Calu3 (cell line): ENCODE data around the gene MTUS2. TPM values are rescaled to one million over a fixed set of nuclear protein-coding genes. Genes with fewer than 3 reads are reported as not detected.

Source experiments
- BruUV-seq: library from RNA; stranded (reverse); fragments of 400-500 nt; replicated peaks from 2 replicates; lab custom pipeline; 2021; lab: Mats Ljungman, UMichigan
- CTCF ChIA-PET: fragments of 300-600 bp; sonication (Branson Sonifier 250); formaldehyde crosslinking; loops from one replicate; lab custom pipeline; 2022; ENCODE audit warnings: antibody characterized with exemption; lab: Charles Lee
- DNase-seq: peaks from one replicate; pipeline ENCODE4 v3.0.0; 2022
- H3K27ac Mint-ChIP-seq: one replicate; pipeline ENCODE4 v1.8.0; 2022; ENCODE audit warnings: mixed read lengths; ENCODE audit not compliant: unreplicated experiment
- H3K27me3 Mint-ChIP-seq: one replicate; pipeline ENCODE4 v1.8.0; 2022; ENCODE audit warnings: mixed read lengths; ENCODE audit not compliant: unreplicated experiment
- H3K36me3 Mint-ChIP-seq: one replicate; pipeline ENCODE4 v1.8.0; 2022; ENCODE audit warnings: mild to moderate bottlenecking, moderate library complexity, mixed read lengths; ENCODE audit not compliant: insufficient read depth, unreplicated experiment
- H3K4me1 Mint-ChIP-seq: one replicate; pipeline ENCODE4 v1.8.0; 2022; ENCODE audit warnings: mild to moderate bottlenecking, low read depth, mixed read lengths; ENCODE audit not compliant: unreplicated experiment
- H3K4me3 Mint-ChIP-seq: one replicate; pipeline ENCODE4 v1.8.0; 2022; ENCODE audit warnings: mild to moderate bottlenecking, low read depth, moderate library complexity, mixed read lengths; ENCODE audit not compliant: unreplicated experiment
- H3K9me3 Mint-ChIP-seq: one replicate; pipeline ENCODE4 v1.8.0; 2022; ENCODE audit warnings: low read depth, mixed read lengths; ENCODE audit not compliant: unreplicated experiment
- intact Hi-C: fragments of 100-400 bp; cut with micrococcal nuclease; formaldehyde crosslinking; loops from one replicate; pipeline ENCODE4 v1.10.0; 2022; ENCODE audit not compliant: unreplicated experiment
- total RNA-seq: library from RNA; stranded (reverse); gene quantifications from 2 replicates; pipeline ENCODE4 v1.2.3, GENCODE V29; 2022
- TF ChIP-seq, protein P1 (sequence below): fragments of 200-600 bp; IDR thresholded peaks from one replicate; pipeline ENCODE4 v1.8.0; 2022; ENCODE audit warnings: antibody characterized with exemption; ENCODE audit not compliant: unreplicated experiment

The MTUS2 gene
- total RNA-seq, 1 experiment from 2014 or later: not detected

DNA sequence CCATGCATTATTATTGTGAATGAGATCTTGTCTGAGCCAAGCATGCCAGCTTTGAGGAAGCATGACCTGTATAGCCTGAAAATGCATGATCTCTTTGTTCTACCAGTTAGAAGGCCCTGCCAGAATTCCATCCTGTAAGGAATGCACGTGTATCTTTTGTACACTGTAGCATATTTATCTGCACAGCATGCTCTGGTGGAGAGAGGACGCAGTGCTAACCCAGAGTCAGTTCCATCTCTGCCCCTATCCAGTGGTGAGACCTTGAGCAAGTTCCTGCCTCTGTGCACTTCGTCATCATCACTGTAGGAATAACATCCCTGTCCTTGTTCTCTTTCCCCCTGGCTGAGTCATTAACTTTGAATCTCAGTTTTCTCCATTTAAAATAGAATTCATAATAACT, 541.6 kb downstream of the MTUS2 start:
- no peak for DNase-seq
- CTCF ChIA-PET: no interaction called here
- BruUV-seq: no TSS peak
- Mint-ChIP-seq H3K9me3 (no peaks in the 10 kb centered on the region), H3K27me3 (peaks cover 38% of the 10 kb centered on the region), H3K4me3 (no peak overlapping the region), H3K36me3 (no peaks in the 10 kb centered on the region), H3K27ac (no peak overlapping the region), H3K4me1 (no peaks in the 10 kb centered on the region)
- intact Hi-C loops: no loop called here
- TF ChIP-seq, protein P1, sequence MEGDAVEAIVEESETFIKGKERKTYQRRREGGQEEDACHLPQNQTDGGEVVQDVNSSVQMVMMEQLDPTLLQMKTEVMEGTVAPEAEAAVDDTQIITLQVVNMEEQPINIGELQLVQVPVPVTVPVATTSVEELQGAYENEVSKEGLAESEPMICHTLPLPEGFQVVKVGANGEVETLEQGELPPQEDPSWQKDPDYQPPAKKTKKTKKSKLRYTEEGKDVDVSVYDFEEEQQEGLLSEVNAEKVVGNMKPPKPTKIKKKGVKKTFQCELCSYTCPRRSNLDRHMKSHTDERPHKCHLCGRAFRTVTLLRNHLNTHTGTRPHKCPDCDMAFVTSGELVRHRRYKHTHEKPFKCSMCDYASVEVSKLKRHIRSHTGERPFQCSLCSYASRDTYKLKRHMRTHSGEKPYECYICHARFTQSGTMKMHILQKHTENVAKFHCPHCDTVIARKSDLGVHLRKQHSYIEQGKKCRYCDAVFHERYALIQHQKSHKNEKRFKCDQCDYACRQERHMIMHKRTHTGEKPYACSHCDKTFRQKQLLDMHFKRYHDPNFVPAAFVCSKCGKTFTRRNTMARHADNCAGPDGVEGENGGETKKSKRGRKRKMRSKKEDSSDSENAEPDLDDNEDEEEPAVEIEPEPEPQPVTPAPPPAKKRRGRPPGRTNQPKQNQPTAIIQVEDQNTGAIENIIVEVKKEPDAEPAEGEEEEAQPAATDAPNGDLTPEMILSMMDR: no peak

DNA sequence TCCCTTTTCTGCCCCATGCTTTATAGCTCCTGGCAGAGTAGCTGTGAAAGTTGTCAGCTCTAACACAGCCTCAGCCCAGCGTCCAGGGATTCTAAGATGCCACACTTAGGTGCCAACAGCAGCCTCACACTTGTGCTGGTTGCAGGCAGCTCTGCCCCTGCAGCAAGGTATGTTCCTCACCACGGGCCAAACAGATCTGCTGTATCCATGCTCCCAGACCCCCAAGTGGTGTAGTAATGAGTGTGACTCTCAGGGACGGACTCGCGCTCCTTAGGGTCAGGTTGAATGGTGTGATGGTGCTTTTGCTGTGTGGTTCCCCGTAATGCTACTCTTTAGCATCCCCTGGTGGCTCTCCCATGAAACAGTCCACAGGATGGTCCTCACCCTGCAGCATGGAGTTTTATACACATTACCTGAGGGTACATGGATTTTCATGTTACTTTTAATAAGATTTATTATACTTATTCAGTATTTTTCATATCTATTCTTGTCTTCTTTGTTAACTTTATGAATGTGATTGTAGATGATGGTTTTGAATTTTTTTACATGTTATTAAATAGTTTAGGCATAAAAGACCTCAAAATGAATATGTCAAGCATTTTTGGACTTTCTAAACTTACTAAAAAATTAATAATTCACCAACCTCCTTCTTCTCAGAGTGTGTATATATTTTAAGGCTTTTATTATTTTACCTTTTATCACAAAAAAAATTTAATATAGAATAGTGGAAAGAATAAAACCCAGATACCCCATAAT, 542.9 kb downstream of the MTUS2 start:
- H3K27me3 Mint-ChIP-seq: peaks cover 34% of the 10 kb centered on the region
- no peak overlapping the region for H3K27ac Mint-ChIP-seq
- DNase-seq: peak; percentile 45
- no peaks in the 10 kb centered on the region for H3K36me3 Mint-ChIP-seq
- BruUV-seq: no TSS peak
- CTCF ChIA-PET: no interaction called here
- H3K9me3 Mint-ChIP-seq: no peaks in the 10 kb centered on the region
- intact Hi-C loops: no loop called here
- TF ChIP-seq, protein P1: peak; percentile 67
- H3K4me1 Mint-ChIP-seq: no peaks in the 10 kb centered on the region
- no peak overlapping the region for H3K4me3 Mint-ChIP-seq

DNA sequence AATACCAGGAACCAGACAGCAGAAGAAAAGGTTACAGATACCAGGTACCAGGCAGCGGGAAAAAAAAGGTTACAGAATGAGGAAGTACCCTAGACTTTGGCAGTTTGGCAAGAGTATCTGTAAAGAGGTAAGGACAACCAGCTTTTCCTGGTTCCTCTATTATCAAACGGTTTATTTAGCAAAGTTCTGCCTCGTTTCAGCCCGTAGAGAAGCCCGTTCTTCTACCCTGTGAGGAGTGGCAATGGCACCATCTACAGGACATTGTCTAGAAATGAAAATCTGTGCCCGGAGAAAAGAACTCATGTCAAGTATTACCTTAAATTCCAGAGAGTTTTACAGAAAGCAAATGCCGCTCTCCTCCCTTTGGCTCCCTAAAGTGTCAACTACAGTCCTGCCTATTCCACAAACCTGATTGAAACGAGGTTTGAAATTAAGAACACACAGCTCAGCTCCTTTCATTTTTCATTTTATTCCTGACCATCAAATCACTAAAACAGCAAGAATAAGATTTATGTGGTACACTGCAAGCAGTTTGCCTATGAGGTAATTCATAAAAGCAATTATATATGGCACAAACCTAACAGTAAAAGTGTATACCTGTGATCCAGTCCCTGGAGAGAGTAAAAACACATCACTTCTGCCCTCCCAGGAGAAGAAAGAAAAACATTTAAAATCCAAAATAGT, 549.1 kb downstream of the MTUS2 start:
- intact Hi-C loops: loop anchor here (2.0 kb wide), 1 partner anchor 550 kb away; no protein-coding TSS in a partner anchor
- no TSS peak for BruUV-seq

DNA sequence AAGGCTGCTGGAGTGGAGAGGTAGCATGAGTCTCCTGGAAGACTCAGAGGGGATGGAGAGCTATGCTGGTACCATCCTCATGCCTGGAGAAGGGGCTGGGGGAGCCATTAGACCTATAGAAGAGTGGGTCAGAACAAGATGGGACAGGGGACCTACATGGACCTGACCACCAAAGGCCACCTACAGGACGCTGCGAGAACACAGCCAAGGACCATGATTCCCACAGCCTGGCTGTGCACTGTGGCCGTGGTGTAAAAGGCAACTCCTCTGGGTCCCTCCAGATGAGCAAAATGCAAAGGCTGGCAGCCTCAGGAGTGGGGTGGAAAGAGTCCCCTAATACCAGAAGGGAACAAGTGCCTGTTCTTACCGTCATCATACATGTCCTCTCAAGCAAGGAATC, 559.1 kb downstream of the MTUS2 start:
- no peaks in the 10 kb centered on the region for H3K36me3 Mint-ChIP-seq
- no peak overlapping the region for H3K4me3 Mint-ChIP-seq
- no peaks in the 10 kb centered on the region for H3K9me3 Mint-ChIP-seq
- H3K27me3 Mint-ChIP-seq: peaks cover 49% of the 10 kb centered on the region
- H3K4me1 Mint-ChIP-seq: no peaks in the 10 kb centered on the region
- intact Hi-C loops: no loop called here
- no TSS peak for BruUV-seq
- H3K27ac Mint-ChIP-seq: no peak overlapping the region
- TF ChIP-seq, protein P1: no peak
- CTCF ChIA-PET: no interaction called here
- no peak for DNase-seq

More for the DNA sequence above, 549.1 kb downstream of the MTUS2 start:
- H3K36me3 Mint-ChIP-seq: no peaks in the 10 kb centered on the region
- peak; percentile 6 for DNase-seq
- H3K9me3 Mint-ChIP-seq: no peaks in the 10 kb centered on the region
- H3K27ac Mint-ChIP-seq: no peak overlapping the region
- H3K4me3 Mint-ChIP-seq: no peak overlapping the region
- peaks cover 7% of the 10 kb centered on the region for H3K27me3 Mint-ChIP-seq
- CTCF ChIA-PET: no interaction called here
- H3K4me1 Mint-ChIP-seq: no peaks in the 10 kb centered on the region
- TF ChIP-seq, protein P1: no peak
